ENCODE measurements around the gene RFTN1.

DNA sequence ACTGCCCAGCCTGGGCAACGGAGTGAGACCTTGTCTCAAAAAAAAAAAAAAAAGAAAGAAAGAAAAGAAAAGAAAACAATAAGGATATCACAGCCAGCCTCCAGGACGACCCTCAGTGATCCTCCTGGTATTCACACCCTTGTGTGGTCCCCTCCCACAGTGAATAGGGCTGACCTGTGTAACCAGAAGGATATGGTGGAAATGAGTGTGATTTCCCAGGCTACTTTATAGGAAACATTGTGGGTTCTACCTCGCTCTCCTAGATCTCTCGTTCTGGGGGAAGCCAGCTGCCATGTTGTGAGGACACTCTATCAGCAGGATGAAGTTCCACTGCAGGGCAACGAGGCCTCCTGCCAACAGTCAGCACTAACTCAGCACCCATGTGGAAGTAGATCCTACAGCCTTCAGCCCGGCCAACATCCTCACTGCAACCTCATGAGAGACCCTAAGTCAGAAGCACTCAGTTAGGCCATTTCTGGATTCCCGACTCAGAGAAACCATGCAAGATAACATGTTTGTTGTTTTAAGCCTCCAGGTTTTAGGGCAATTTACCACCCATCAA lies 11.1 kb downstream of the RFTN1 start:
- TF ChIP-seq, protein P1, sequence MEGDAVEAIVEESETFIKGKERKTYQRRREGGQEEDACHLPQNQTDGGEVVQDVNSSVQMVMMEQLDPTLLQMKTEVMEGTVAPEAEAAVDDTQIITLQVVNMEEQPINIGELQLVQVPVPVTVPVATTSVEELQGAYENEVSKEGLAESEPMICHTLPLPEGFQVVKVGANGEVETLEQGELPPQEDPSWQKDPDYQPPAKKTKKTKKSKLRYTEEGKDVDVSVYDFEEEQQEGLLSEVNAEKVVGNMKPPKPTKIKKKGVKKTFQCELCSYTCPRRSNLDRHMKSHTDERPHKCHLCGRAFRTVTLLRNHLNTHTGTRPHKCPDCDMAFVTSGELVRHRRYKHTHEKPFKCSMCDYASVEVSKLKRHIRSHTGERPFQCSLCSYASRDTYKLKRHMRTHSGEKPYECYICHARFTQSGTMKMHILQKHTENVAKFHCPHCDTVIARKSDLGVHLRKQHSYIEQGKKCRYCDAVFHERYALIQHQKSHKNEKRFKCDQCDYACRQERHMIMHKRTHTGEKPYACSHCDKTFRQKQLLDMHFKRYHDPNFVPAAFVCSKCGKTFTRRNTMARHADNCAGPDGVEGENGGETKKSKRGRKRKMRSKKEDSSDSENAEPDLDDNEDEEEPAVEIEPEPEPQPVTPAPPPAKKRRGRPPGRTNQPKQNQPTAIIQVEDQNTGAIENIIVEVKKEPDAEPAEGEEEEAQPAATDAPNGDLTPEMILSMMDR (IDR thresholded peaks at IDR 0.05; ENCODE audit: low read depth, low read length, poor library complexity, severe bottlenecking), result no peak
- no peak for TF ChIP-seq EZH2phosphoT487 (IDR thresholded peaks at IDR 0.05; ENCODE audit: borderline replicate concordance, low read length)

Data from DOHH2 (cell line).